Vagina (tissue), 2 donors: ENCODE results near the gene DPP6. TPM values are rescaled to one million over a fixed set of nuclear protein-coding genes. Genes with fewer than 3 reads are reported as not detected.

Experiments used
- DNase-seq, 2 donors: peaks; one replicate each; pipeline ENCODE4 v3.0.0-alpha.2; 2017; ENCODE audit errors: extremely low spot score in 2 of 2
- H3K27ac ChIP-seq: fragments of 200-600 bp; sonication (generic); one replicate; pipeline ENCODE4 v1.5.1; 2019
- H3K27me3 ChIP-seq: fragments of 200-600 bp; sonication (generic); one replicate; pipeline ENCODE4 v1.5.1; 2019
- H3K36me3 ChIP-seq, 2 donors: fragments of 200-600 bp; sonication (generic); one replicate each; pipeline ENCODE4 v1.5.1; 2017 to 2019
- H3K4me1 ChIP-seq: fragments of 200-600 bp; sonication (generic); one replicate; pipeline ENCODE4 v1.5.1; 2019
- H3K4me3 ChIP-seq, 2 donors: fragments of 200-600 bp; sonication (generic); 1 replicate in 1 of 2; 2 replicates in 1 of 2; pipeline ENCODE4 v1.5.1; 2016 to 2019
- H3K9me3 ChIP-seq: fragments of 200-600 bp; sonication (generic); one replicate; pipeline ENCODE4 v1.5.1; 2019
- CTCF ChIP-seq, 3 experiments: fragments of 450-650 bp in 2 of 3; fragments of 200-600 bp in 1 of 3; sonication (generic) in 1 of 3; IDR thresholded peaks; one replicate each; pipeline ENCODE4 v1.5.1; 2017 to 2019; ENCODE audit warnings: antibody characterized with exemption in 3 of 3, mild to moderate bottlenecking in 2 of 3, moderate library complexity in 2 of 3
- POLR2A ChIP-seq, 2 donors: fragments of 450-650 bp; IDR thresholded peaks; one replicate each; pipeline ENCODE4 v1.6.1; 2017; ENCODE audit warnings: antibody characterized with exemption in 2 of 2, mild to moderate bottlenecking in 2 of 2, moderate library complexity in 2 of 2
- POLR2AphosphoS5 ChIP-seq, 2 donors: sonication (generic); formaldehyde crosslinking; IDR thresholded peaks; one replicate each; pipeline ENCODE4 v1.9.0; 2017; ENCODE audit warnings: antibody characterized with exemption in 2 of 2, mild to moderate bottlenecking in 2 of 2, low read depth in 1 of 2; ENCODE audit not compliant: insufficient read depth in 1 of 2
- intact Hi-C: fragments of 100-400 bp; cut with DNase I; formaldehyde crosslinking; loops from one replicate; pipeline ENCODE4 v1.15.1; 2023
- total RNA-seq: library from RNA; depleted of rRNA; stranded (reverse); fragments of >200 nt; gene quantifications from one replicate; pipeline ENCODE4 v1.2.3, GENCODE V29; 2016

DPP6 gene
- total RNA-seq, 1 donor from 2014 or later = 7.9 TPM

GRCh38 chr7:154792436-154793055, 740.3 kb downstream of the DPP6 start:
- no peak overlapping the region for H3K4me3 ChIP-seq

GRCh38 chr7:154794147-154794780, 742.1 kb downstream of the DPP6 start:
- Histone ChIP-seq H3K4me3 (no peak overlapping the region), H3K9me3 (no peaks in the 10 kb centered on the region), H3K4me1 (peaks cover 7% of the 10 kb centered on the region), H3K27ac (no peak overlapping the region), H3K27me3 (no peaks in the 10 kb centered on the region), H3K36me3 (no peaks in the 10 kb centered on the region)
- TF ChIP-seq POLR2AphosphoS5 (IDR thresholded peaks at IDR 0.05; ENCODE audit: insufficient read depth in 1 of 2, low read depth in 1 of 2) (no peak), CTCF (IDR thresholded peaks at IDR 0.05) (no peak), POLR2A (IDR thresholded peaks at IDR 0.05) (no peak)
- intact Hi-C loops = no loop called here
- no peak for DNase-seq

More at GRCh38 chr7:154792436-154793055, 740.3 kb downstream of the DPP6 start:
- H3K36me3 ChIP-seq = no peaks in the 10 kb centered on the region
- intact Hi-C loops = no loop called here
- TF ChIP-seq POLR2AphosphoS5 (IDR thresholded peaks at IDR 0.05; ENCODE audit: insufficient read depth in 1 of 2, low read depth in 1 of 2) = no peak
- no peak for TF ChIP-seq POLR2A (IDR thresholded peaks at IDR 0.05)
- no peaks in the 10 kb centered on the region for H3K9me3 ChIP-seq
- peaks cover 7% of the 10 kb centered on the region for H3K4me1 ChIP-seq
- H3K27me3 ChIP-seq = no peaks in the 10 kb centered on the region
- no peak overlapping the region for H3K27ac ChIP-seq
- no peak for DNase-seq

- Histone ChIP-seq H3K27ac (no peak overlapping the region), H3K27me3 (no peaks in the 10 kb centered on the region), H3K4me3 (no peak overlapping the region), H3K9me3 (no peaks in the 10 kb centered on the region), H3K36me3 (no peaks in the 10 kb centered on the region), H3K4me1 (peaks cover 7% of the 10 kb centered on the region)
- TF ChIP-seq POLR2AphosphoS5 (IDR thresholded peaks at IDR 0.05; ENCODE audit: insufficient read depth in 1 of 2, low read depth in 1 of 2) (no peak), CTCF (IDR thresholded peaks at IDR 0.05) (no peak), POLR2A (IDR thresholded peaks at IDR 0.05) (no peak)
- DNase-seq = no peak
- intact Hi-C loops = no loop called here
Measured at GRCh38 chr7:154795014-154795413, 742.8 kb downstream of the DPP6 start.

GRCh38 chr7:154795437-154795836, 743.2 kb downstream of the DPP6 start:
- intact Hi-C loops = no loop called here
- no peak for TF ChIP-seq POLR2AphosphoS5 (IDR thresholded peaks at IDR 0.05; ENCODE audit: insufficient read depth in 1 of 2, low read depth in 1 of 2)
- TF ChIP-seq CTCF (IDR thresholded peaks at IDR 0.05) = no peak
- TF ChIP-seq POLR2A (IDR thresholded peaks at IDR 0.05) = no peak
- Histone ChIP-seq H3K4me1 (peaks cover 7% of the 10 kb centered on the region), H3K27ac (no peak overlapping the region), H3K4me3 (no peak overlapping the region), H3K36me3 (no peaks in the 10 kb centered on the region), H3K9me3 (no peaks in the 10 kb centered on the region), H3K27me3 (no peaks in the 10 kb centered on the region)
- DNase-seq = no peak

- Histone ChIP-seq H3K9me3 (no peaks in the 10 kb centered on the region), H3K27ac (no peak overlapping the region), H3K36me3 (no peaks in the 10 kb centered on the region), H3K4me3 (no peak overlapping the region), H3K27me3 (no peaks in the 10 kb centered on the region), H3K4me1 (no peaks in the 10 kb centered on the region)
- intact Hi-C loops = no loop called here
- no peak for DNase-seq
- TF ChIP-seq POLR2A (IDR thresholded peaks at IDR 0.05) = no peak
- no peak for TF ChIP-seq POLR2AphosphoS5 (IDR thresholded peaks at IDR 0.05; ENCODE audit: insufficient read depth in 1 of 2, low read depth in 1 of 2)
- TF ChIP-seq CTCF (IDR thresholded peaks at IDR 0.05) = no peak
Measured at GRCh38 chr7:154804449-154804848, 752.3 kb downstream of the DPP6 start.
